ENCODE results near the gene CFDP1.

DNA sequence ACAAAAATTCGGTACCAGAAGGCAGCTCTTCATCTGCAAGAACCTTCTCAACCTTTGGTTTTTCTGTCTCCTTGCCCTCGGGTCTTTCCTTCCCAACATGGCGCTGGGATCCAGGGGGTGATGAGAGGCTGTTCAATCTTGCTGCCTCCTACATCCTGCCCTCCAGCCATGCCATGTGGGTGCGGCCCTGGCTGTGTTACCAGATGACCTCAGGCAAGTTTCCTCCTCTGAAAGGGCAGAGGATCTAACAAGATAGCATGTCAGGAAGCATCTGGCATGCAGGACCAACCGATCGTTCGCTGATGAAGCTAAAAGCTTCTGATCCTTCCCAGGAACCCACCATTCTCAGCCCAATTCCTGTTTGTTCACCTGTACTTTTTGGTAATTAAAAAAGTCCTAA is 145.1 kb downstream of the CFDP1 start:
- TF ChIP-seq, protein P1, sequence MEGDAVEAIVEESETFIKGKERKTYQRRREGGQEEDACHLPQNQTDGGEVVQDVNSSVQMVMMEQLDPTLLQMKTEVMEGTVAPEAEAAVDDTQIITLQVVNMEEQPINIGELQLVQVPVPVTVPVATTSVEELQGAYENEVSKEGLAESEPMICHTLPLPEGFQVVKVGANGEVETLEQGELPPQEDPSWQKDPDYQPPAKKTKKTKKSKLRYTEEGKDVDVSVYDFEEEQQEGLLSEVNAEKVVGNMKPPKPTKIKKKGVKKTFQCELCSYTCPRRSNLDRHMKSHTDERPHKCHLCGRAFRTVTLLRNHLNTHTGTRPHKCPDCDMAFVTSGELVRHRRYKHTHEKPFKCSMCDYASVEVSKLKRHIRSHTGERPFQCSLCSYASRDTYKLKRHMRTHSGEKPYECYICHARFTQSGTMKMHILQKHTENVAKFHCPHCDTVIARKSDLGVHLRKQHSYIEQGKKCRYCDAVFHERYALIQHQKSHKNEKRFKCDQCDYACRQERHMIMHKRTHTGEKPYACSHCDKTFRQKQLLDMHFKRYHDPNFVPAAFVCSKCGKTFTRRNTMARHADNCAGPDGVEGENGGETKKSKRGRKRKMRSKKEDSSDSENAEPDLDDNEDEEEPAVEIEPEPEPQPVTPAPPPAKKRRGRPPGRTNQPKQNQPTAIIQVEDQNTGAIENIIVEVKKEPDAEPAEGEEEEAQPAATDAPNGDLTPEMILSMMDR (IDR thresholded peaks at IDR 0.05 in 8 of 11, conservative IDR thresholded peaks at IDR 0.05 in 3 of 11), result no peak
- TF ChIP-seq POLR2AphosphoS5 (IDR thresholded peaks at IDR 0.05) (peak in 2 of 3 donors; percentile 73 to 75), POLR2A (IDR thresholded peaks at IDR 0.05) (no peak)

All from spleen (tissue), 7 donors.